ENCODE data around the gene UTP3.
A peak's percentile ranks its signal among the peaks of the same experiment; 100 is the strongest.
"Not testable (repeated sequence)": the region's sequence is repeated elsewhere in the genome, so short reads cannot be mapped to it uniquely, and the experiment has no call there.

Gene UTP3

GRCh38 chr4:70687821-70688794 lies at the start of gene UTP3:
TSS of gene UTP3 (plus strand) at chr4:70688532. CDS start at chr4:70688678, 146 bp downstream.
- Mint-ChIP-seq H3K27ac (peak within 1 kb of the TSS; percentile 99), H3K36me3 (ENCODE audit: low read depth) (peaks cover 34% of the 10 kb centered on the region), H3K4me3 (peak within 1 kb of the TSS; percentile 100), H3K4me1 (peaks cover 42% of the 10 kb centered on the region), H3K9me3 (no peaks in the 10 kb centered on the region), H3K27me3 (no peaks in the 10 kb centered on the region)
- DNase-seq (peak; percentile 95), ATAC-seq (peak; percentile 96)

- peak; percentile 73 for ATAC-seq
These were observed 48.1 kb upstream of the UTP3 start for GRCh38 chr4:70640192-70640591.

GRCh38 chr4:70650741-70651140 lies 37.6 kb upstream of the UTP3 start:
- DNase-seq; H3K9me3 Mint-ChIP-seq; ATAC-seq; H3K4me3 Mint-ChIP-seq; H3K4me1 Mint-ChIP-seq; H3K27ac Mint-ChIP-seq; H3K27me3 Mint-ChIP-seq; H3K36me3 Mint-ChIP-seq (ENCODE audit: low read depth): not testable (repeated sequence)

More at GRCh38 chr4:70640192-70640591, 48.1 kb upstream of the UTP3 start:
- Mint-ChIP-seq H3K27me3 (peaks cover 2% of the 10 kb centered on the region), H3K36me3 (ENCODE audit: low read depth) (no peaks in the 10 kb centered on the region), H3K4me3 (peak overlapping the region; percentile 39), H3K9me3 (no peaks in the 10 kb centered on the region), H3K27ac (peak overlapping the region; percentile 85), H3K4me1 (peaks cover 8% of the 10 kb centered on the region)
- DNase-seq: no peak

GRCh38 chr4:70651864-70652506 lies 36.3 kb upstream of the UTP3 start:
- Mint-ChIP-seq H3K4me1 (no peaks in the 10 kb centered on the region), H3K27ac (no peak overlapping the region), H3K9me3 (no peaks in the 10 kb centered on the region), H3K27me3 (no peaks in the 10 kb centered on the region), H3K4me3 (no peak overlapping the region), H3K36me3 (ENCODE audit: low read depth) (no peaks in the 10 kb centered on the region)
- DNase-seq: no peak
- no peak for ATAC-seq

- Mint-ChIP-seq H3K27ac (no peak overlapping the region), H3K36me3 (ENCODE audit: low read depth) (no peaks in the 10 kb centered on the region), H3K9me3 (no peaks in the 10 kb centered on the region), H3K4me3 (no peak overlapping the region), H3K27me3 (no peaks in the 10 kb centered on the region), H3K4me1 (no peaks in the 10 kb centered on the region)
- DNase-seq (no peak), ATAC-seq (no peak)
These were observed 33.7 kb upstream of the UTP3 start for GRCh38 chr4:70654605-70655011.

- Mint-ChIP-seq H3K27ac (no peak overlapping the region), H3K4me1 (peaks cover 10% of the 10 kb centered on the region)
- ATAC-seq: no peak
These were observed 31.0 kb upstream of the UTP3 start for GRCh38 chr4:70657326-70657725.

GRCh38 chr4:70658418-70658817 lies 29.9 kb upstream of the UTP3 start:
- Mint-ChIP-seq H3K27me3 (no peaks in the 10 kb centered on the region), H3K27ac (no peak overlapping the region), H3K4me1 (peaks cover 10% of the 10 kb centered on the region), H3K4me3 (no peak overlapping the region), H3K9me3 (no peaks in the 10 kb centered on the region), H3K36me3 (ENCODE audit: low read depth) (no peaks in the 10 kb centered on the region)
- ATAC-seq (no peak), DNase-seq (no peak)

More at GRCh38 chr4:70657326-70657725, 31.0 kb upstream of the UTP3 start:
- Mint-ChIP-seq H3K4me3 (no peak overlapping the region), H3K9me3 (no peaks in the 10 kb centered on the region), H3K36me3 (ENCODE audit: low read depth) (no peaks in the 10 kb centered on the region), H3K27me3 (no peaks in the 10 kb centered on the region)
- no peak for DNase-seq

GRCh38 chr4:70660106-70660505 lies 28.2 kb upstream of the UTP3 start:
- DNase-seq (no peak), ATAC-seq (no peak)
- no peak overlapping the region for H3K4me3 Mint-ChIP-seq
- H3K36me3 Mint-ChIP-seq (ENCODE audit: low read depth): no peaks in the 10 kb centered on the region
- peaks cover 10% of the 10 kb centered on the region for H3K4me1 Mint-ChIP-seq
- H3K9me3 Mint-ChIP-seq: no peaks in the 10 kb centered on the region
- H3K27me3 Mint-ChIP-seq: no peaks in the 10 kb centered on the region
- H3K27ac Mint-ChIP-seq: no peak overlapping the region

- H3K4me1 Mint-ChIP-seq: peaks cover 10% of the 10 kb centered on the region
- ATAC-seq: peak; percentile 76
- not testable (repeated sequence) for H3K36me3 Mint-ChIP-seq (ENCODE audit: low read depth); H3K27me3 Mint-ChIP-seq; H3K9me3 Mint-ChIP-seq; H3K27ac Mint-ChIP-seq; H3K4me3 Mint-ChIP-seq
- peak; percentile 11 for DNase-seq
These were observed 26.9 kb upstream of the UTP3 start for GRCh38 chr4:70661309-70661922.

GRCh38 chr4:70666369-70666768 lies 22.0 kb upstream of the UTP3 start, which contains the start of gene JCHAIN:
TSS of gene JCHAIN (minus strand) at chr4:70666508. CDS start at chr4:70666490, 18 bp downstream.
- Mint-ChIP-seq H3K4me1 (peaks cover 8% of the 10 kb centered on the region), H3K27ac (no peak within 1 kb of the TSS), H3K36me3 (ENCODE audit: low read depth) (no peaks in the 10 kb centered on the region), H3K27me3 (no peaks in the 10 kb centered on the region), H3K4me3 (no peak within 1 kb of the TSS), H3K9me3 (no peaks in the 10 kb centered on the region)
- ATAC-seq: no peak
- DNase-seq: no peak

GRCh38 chr4:70667740-70668535 lies 20.4 kb upstream of the UTP3 start:
- Mint-ChIP-seq H3K36me3 (ENCODE audit: low read depth) (no peaks in the 10 kb centered on the region), H3K27ac (no peak overlapping the region), H3K4me1 (peaks cover 5% of the 10 kb centered on the region), H3K4me3 (no peak overlapping the region), H3K9me3 (no peaks in the 10 kb centered on the region), H3K27me3 (no peaks in the 10 kb centered on the region)
- ATAC-seq (no peak), DNase-seq (no peak)

- H3K4me3 Mint-ChIP-seq: no peak overlapping the region
- H3K4me1 Mint-ChIP-seq: peaks cover 5% of the 10 kb centered on the region
- DNase-seq (no peak), ATAC-seq (no peak)
- H3K36me3 Mint-ChIP-seq (ENCODE audit: low read depth): no peaks in the 10 kb centered on the region
- H3K27me3 Mint-ChIP-seq: no peaks in the 10 kb centered on the region
- H3K27ac Mint-ChIP-seq: no peak overlapping the region
- no peaks in the 10 kb centered on the region for H3K9me3 Mint-ChIP-seq
These were observed 17.9 kb upstream of the UTP3 start for GRCh38 chr4:70670332-70671014.

- no peak for DNase-seq
- Mint-ChIP-seq H3K4me3 (no peak overlapping the region), H3K9me3 (no peaks in the 10 kb centered on the region), H3K4me1 (peaks cover 5% of the 10 kb centered on the region), H3K36me3 (ENCODE audit: low read depth) (no peaks in the 10 kb centered on the region), H3K27ac (no peak overlapping the region), H3K27me3 (no peaks in the 10 kb centered on the region)
- no peak for ATAC-seq
These were observed 17.2 kb upstream of the UTP3 start for GRCh38 chr4:70671091-70671490.

Measured in activated naive CD8-positive, alpha-beta T cell treated with anti-CD3 and anti-CD28 coated beads, Interleukin-2, amount 50 U/mL, for 24 hours (primary cell).